Measurements from ENCODE around the gene SKA2.

- no peak for TF ChIP-seq CTCF (IDR thresholded peaks at IDR 0.05; ENCODE audit: borderline replicate concordance, extremely low read depth, low read length, poor library complexity, severe bottlenecking)
- no peak for TF ChIP-seq EZH2 (IDR thresholded peaks at IDR 0.05; ENCODE audit: borderline replicate concordance, low read depth, low read length, severe bottlenecking)
These were observed 28.1 kb downstream of the SKA2 start for GRCh38 chr17:59126809-59127417.

Data from DND-41 (cell line).